Heart left ventricle (tissue), 13 donors: ENCODE results near the gene DBX1.

Experiments used
- CTCF ChIP-seq, 12 donors: fragments of 200-600 bp; sonication (generic) in 4 of 12; IDR thresholded peaks; one replicate each; pipeline versions ENCODE4 v1.5.0 to v1.8.0; 2018 to 2022; ENCODE audit warnings: antibody characterized with exemption in 12 of 12, mild to moderate bottlenecking in 5 of 12
- POLR2A ChIP-seq, 2 donors: fragments of 450-650 bp; IDR thresholded peaks; one replicate each; pipeline ENCODE4 v1.6.1; 2017; ENCODE audit warnings: antibody characterized with exemption in 2 of 2, mild to moderate bottlenecking in 2 of 2, moderate library complexity in 2 of 2
- donor health status: ischemic (EF 13 %, LVEDD 7.1; RV severe dilation, severe dysfunction).
- donor health status: DM: no; HTN: yes; CAD: no.
- donor health status: DM: no; HTN: no; CAD: no.
- donor health status: ischemic (EF 25% LVEDD 6.9; RV normal size, moderate dysfunction).
- donor health status: ischemic (EF 25% LVEDD 5.7; RV mildly dilated, moderate dysfunction).
- donor health status: ischemic (EF 35%, LVEDD 5.7; RV mildly dilated, moderate dysfunction).
- donor health status: nonischemic (EF 11% LVEDD 7.7; RV severe dilation, severe dysfunction).
- donor health status: DM: yes; HTN: yes; CAD: no.
- donor health status: PGD.
- donor health status: ischemic (EF 29% LVEDD 5.4; RV normal size, mild dysfunction).
- donor health status: nonischemic (EF 23%, LVEDD 6.1; RV moderate dilation, normal function).

DNA sequence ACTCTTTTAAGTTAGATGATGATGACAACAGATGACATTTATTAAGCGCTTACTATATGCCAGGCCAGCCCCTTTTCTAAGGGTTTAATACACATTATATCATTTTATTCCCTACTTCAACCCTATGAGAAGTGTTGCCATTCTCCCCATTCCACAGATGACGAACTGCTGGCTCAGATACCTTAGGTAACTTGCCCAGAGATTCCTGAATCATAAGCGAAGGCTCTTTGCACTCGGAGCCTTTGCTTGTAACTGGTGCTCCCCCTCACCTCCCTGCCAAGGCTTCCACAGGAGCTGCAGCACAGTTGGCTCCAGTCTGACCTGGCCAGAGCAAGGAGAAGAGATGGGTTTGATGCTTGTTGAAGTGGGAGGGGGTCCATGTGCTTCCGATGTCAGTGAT is 43.0 kb downstream of the DBX1 start:
- TF ChIP-seq CTCF (IDR thresholded peaks at IDR 0.05) = no peak
- no peak for TF ChIP-seq POLR2A (IDR thresholded peaks at IDR 0.05)
